A549 (cell line): ENCODE measurements around the gene CTCF. TPM values are rescaled to one million over a fixed set of nuclear protein-coding genes. Genes with fewer than 3 reads are reported as not detected.

Source experiments
- ATAC-seq, 2 experiments: fragments of 200-7000 bp in 1 of 2; fragments of >200 bp in 1 of 2; cut with Nextera tagmentation in 1 of 2; cut with Tn5 transposase in 1 of 2; 3 replicates each; pipeline versions ENCODE4 v1.8.0 to v1.9.1; 2018 to 2020; ENCODE audit warnings: mild to moderate bottlenecking in 1 of 2, moderate library complexity in 1 of 2
- CTCF ChIA-PET: fragments of 300-600 bp; sonication (Branson Sonifier 250); formaldehyde crosslinking; extraction: SDS; loops from one replicate; lab custom pipeline; 2021; ENCODE audit warnings: antibody characterized with exemption, inconsistent platforms; lab: Yijun Ruan, JAX
- POLR2A ChIA-PET: fragments of 350-600 bp; formaldehyde crosslinking; extraction: SDS; loops from one replicate; lab custom pipeline; 2021; ENCODE audit warnings: antibody characterized with exemption, inconsistent platforms; lab: Yijun Ruan, JAX
- DNase-seq, 2 experiments: peaks; one replicate each; pipeline versions ENCODE4 v3.0.0 to v3.0.0-alpha.2; 2011 to 2016; ENCODE audit warnings: low read depth in 1 of 2, low spot score in 1 of 2
- FAIRE-seq: peaks from 2 replicates; lab custom pipeline; 2011; peaks lifted over from hg19 to GRCh38; lab: Jason Lieb, UNC
- H3K27ac ChIP-seq, 2 experiments: fragments of >200 bp; sonication (Bioruptor Twin); formaldehyde crosslinking; 3 replicates each; pipeline ENCODE4 v1.5.1; 2016 to 2017
- H3K4me1 ChIP-seq: fragments of >200 bp; sonication (Bioruptor Twin); formaldehyde crosslinking; 3 replicates; pipeline ENCODE4 v1.6.1; 2016
- H3K4me2 ChIP-seq: fragments of >200 bp; sonication (Bioruptor Twin); formaldehyde crosslinking; 3 replicates; pipeline ENCODE4 v1.6.1; 2016
- H3K4me3 ChIP-seq: fragments of >200 bp; sonication (Bioruptor Twin); formaldehyde crosslinking; 3 replicates; pipeline ENCODE4 v1.5.1; 2016
- H3K9me3 ChIP-seq: fragments of >200 bp; sonication (Bioruptor Twin); formaldehyde crosslinking; 3 replicates; pipeline ENCODE4 v1.6.1; 2016
- BCL3 ChIP-seq: fragments of >200 bp; sonication (Bioruptor Twin); formaldehyde crosslinking; IDR thresholded peaks from 3 replicates; pipeline ENCODE4 v1.6.1; 2016
- BHLHE40 ChIP-seq: IDR thresholded peaks from 2 replicates; pipeline ENCODE4 v1.6.1; 2012; ENCODE audit warnings: low read depth, low read length, inconsistent platforms
- CBX8 ChIP-seq: fragments of 200-600 bp; sonication (generic); IDR thresholded peaks from 2 replicates; pipeline ENCODE4 v1.6.1; 2016
- FOSL2 ChIP-seq, 2 experiments: fragments of 450-650 bp in 1 of 2; fragments of >200 bp in 1 of 2; sonication (Bioruptor Twin) in 1 of 2; formaldehyde crosslinking; IDR thresholded peaks; 2 replicates each; pipeline versions ENCODE4 v1.5.0 to v1.6.1; 2016 to 2020; ENCODE audit warnings: mild to moderate bottlenecking in 1 of 2, moderate library complexity in 1 of 2
- FOXS1 ChIP-seq: fragments of 250-450 bp; sonication (Bioruptor Pico); IDR thresholded peaks from 2 replicates; pipeline ENCODE4 v1.5.0; 2020; ENCODE audit warnings: mild to moderate bottlenecking, moderate library complexity
- HEYL ChIP-seq: fragments of 250-450 bp; sonication (Bioruptor Pico); IDR thresholded peaks from 2 replicates; pipeline ENCODE4 v1.8.0; 2021; ENCODE audit warnings: mild to moderate bottlenecking, moderate library complexity
- HOXB13 ChIP-seq: fragments of 250-450 bp; sonication (Bioruptor Pico); IDR thresholded peaks from 2 replicates; pipeline ENCODE4 v1.5.0; 2020; ENCODE audit warnings: low read depth, mild to moderate bottlenecking, moderate library complexity
- MAFK ChIP-seq: fragments of 450-650 bp; IDR thresholded peaks from 2 replicates; pipeline ENCODE4 v1.6.1; 2014; ENCODE audit not compliant: partially characterized antibody
- POLR2A ChIP-seq: IDR thresholded peaks from 2 replicates; pipeline ENCODE4 v1.6.1; 2012; ENCODE audit warnings: mild to moderate bottlenecking, low read length
- RAD21 ChIP-seq, 2 experiments: fragments of >200 bp in 1 of 2; sonication (Bioruptor Twin) in 1 of 2; formaldehyde crosslinking in 1 of 2; IDR thresholded peaks in 1 of 2; conservative IDR thresholded peaks in 1 of 2; 2 replicates in 1 of 2; 3 replicates in 1 of 2; pipeline ENCODE4 v1.6.1; 2012 to 2018; ENCODE audit warnings: inconsistent platforms in 1 of 2
- RARB ChIP-seq: fragments of 250-450 bp; sonication (Bioruptor Pico); IDR thresholded peaks from 2 replicates; pipeline ENCODE4 v1.8.0; 2021; ENCODE audit warnings: mild to moderate bottlenecking, moderate library complexity
- RFX5 ChIP-seq: fragments of 450-650 bp; IDR thresholded peaks from 2 replicates; pipeline ENCODE4 v1.7.1; 2014; ENCODE audit warnings: antibody characterized with exemption, mild to moderate bottlenecking, moderate library complexity
- RNF2 ChIP-seq: fragments of 200-600 bp; sonication (generic); IDR thresholded peaks from 2 replicates; pipeline ENCODE4 v1.6.1; 2016; ENCODE audit warnings: low read depth, mild to moderate bottlenecking, antibody characterized with exemption, moderate library complexity, borderline replicate concordance
- SMC3 ChIP-seq: fragments of >200 bp; sonication (Bioruptor Twin); formaldehyde crosslinking; IDR thresholded peaks from 3 replicates; pipeline ENCODE4 v1.6.1; 2018; ENCODE audit warnings: inconsistent platforms
- TP53 ChIP-seq: fragments of 250-450 bp; sonication (Bioruptor Pico); IDR thresholded peaks from 2 replicates; pipeline ENCODE4 v1.5.0; 2021; ENCODE audit warnings: mild to moderate bottlenecking, moderate library complexity
- ZC3H11A ChIP-seq: fragments of 450-650 bp; IDR thresholded peaks from 2 replicates; pipeline ENCODE4 v1.6.1; 2014; ENCODE audit warnings: antibody characterized with exemption, mild to moderate bottlenecking
- ZNF302 ChIP-seq: fragments of 250-450 bp; sonication (Bioruptor Pico); IDR thresholded peaks from 2 replicates; pipeline ENCODE4 v1.9.0; 2021; ENCODE audit warnings: inconsistent platforms, mild to moderate bottlenecking, moderate library complexity
- WGBS: methylation state at CpG from one replicate; pipeline ENCODE4 v1.1.6; 2017; ENCODE audit errors: missing lambda C conversion rate; 5-methylcytosine and 5-hydroxymethylcytosine counted together
- polyA plus RNA-seq, 4 experiments: library from polyadenylated mRNA; depleted of rRNA in 3 of 4; stranded (reverse); fragments of >200 nt; fragmentation: RNase III in 1 of 4; extraction: RNeasy Plus Mini Kit Qiagen cat#74134 plus additional on column Dnase treatment in 1 of 4; gene quantifications; 2 replicates in 3 of 4; 3 replicates in 1 of 4; pipeline ENCODE4 v1.2.3, GENCODE V29; 2011 to 2017
- TF ChIP-seq, protein P1 (sequence below): fragments of 200-600 bp; sonication (generic); IDR thresholded peaks from 2 replicates; pipeline ENCODE4 v1.6.1; 2016; ENCODE audit warnings: antibody characterized with exemption, mild to moderate bottlenecking, moderate library complexity
- TF ChIP-seq, protein P2 (sequence below): IDR thresholded peaks from 2 replicates; pipeline ENCODE4 v1.6.1; 2012

CTCF gene
- polyA plus RNA-seq, 2 of the 4 experiments (the other 2 are of a cell fraction): 42.5 to 58.4 TPM

GRCh38 chr16:67676516-67676915 lies 114.2 kb downstream of the CTCF start (continued):
- no peak for TF ChIP-seq BHLHE40
- TF ChIP-seq FOXS1: no peak

DNA sequence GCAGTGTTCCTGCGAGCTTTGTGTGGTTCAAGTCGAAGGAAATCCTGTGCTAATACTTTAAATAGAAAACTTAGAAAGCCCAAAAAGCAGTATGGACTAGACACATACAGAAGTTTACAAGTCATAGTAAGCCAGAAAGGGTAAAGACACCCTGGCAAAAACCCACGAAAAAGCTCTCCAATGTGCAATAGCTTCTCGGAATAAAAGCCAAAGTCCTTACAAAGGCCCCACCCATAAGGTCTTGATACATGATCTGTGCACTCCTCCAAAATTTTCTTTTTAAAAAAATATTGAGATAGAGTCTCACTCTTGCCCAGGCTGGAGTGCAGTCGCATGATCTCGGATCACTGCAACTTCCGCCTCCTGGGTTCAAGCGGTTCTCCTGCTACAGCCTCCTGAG lies 114.6 kb downstream of the CTCF start:
- POLR2A ChIA-PET: no interaction called here
- no peak for FAIRE-seq
- DNase-seq: no peak
- no peak for ATAC-seq
- H3K4me3 ChIP-seq: no peak overlapping the region
- no peak overlapping the region for H3K27ac ChIP-seq
- WGBS: 88% methylated on average over 8 of the region's 8 CpGs
- no peaks in the 10 kb centered on the region for H3K4me1 ChIP-seq
- TF ChIP-seq FOSL2 (IDR thresholded peaks at IDR 0.05) (no peak), FOSL2 (CRISPR knock-in tag; IDR thresholded peaks at IDR 0.05) (no peak), MAFK (no peak)
- TF ChIP-seq, all 56 proteins: peak for 0
- Histone ChIP-seq H3K9me3 (no peaks in the 10 kb centered on the region), H3K4me2 (no peak overlapping the region)
- CTCF ChIA-PET: interaction anchor here (0.6 to 16.7 kb wide), 7 partner anchors 9 to 294 kb away, joined by 3 to 174 read pairs (median 5); no protein-coding TSS in a partner anchor

- no peak for DNase-seq
- H3K27ac ChIP-seq: no peak overlapping the region
- 60% methylated on average over 1 of the region's 1 CpG for WGBS
- no peak overlapping the region for H3K4me3 ChIP-seq
- no peak for ATAC-seq
- TF ChIP-seq BCL3: no peak
- no peak for TF ChIP-seq HOXB13
- no peak for TF ChIP-seq TP53 (CRISPR knock-in tag)
- TF ChIP-seq, all 56 proteins: peak for 0
- Histone ChIP-seq H3K4me1 (no peaks in the 10 kb centered on the region), H3K9me3 (no peaks in the 10 kb centered on the region), H3K4me2 (no peak overlapping the region)
- POLR2A ChIA-PET: no interaction called here
- FAIRE-seq: no peak
- CTCF ChIA-PET: interaction anchor here (0.9 to 16.7 kb wide), 5 partner anchors 8 to 157 kb away, joined by 3 to 174 read pairs (median 5); partner anchors contain the start of gene CARMIL2
Measured at GRCh38 chr16:67677712-67678111, 115.4 kb downstream of the CTCF start.

DNA sequence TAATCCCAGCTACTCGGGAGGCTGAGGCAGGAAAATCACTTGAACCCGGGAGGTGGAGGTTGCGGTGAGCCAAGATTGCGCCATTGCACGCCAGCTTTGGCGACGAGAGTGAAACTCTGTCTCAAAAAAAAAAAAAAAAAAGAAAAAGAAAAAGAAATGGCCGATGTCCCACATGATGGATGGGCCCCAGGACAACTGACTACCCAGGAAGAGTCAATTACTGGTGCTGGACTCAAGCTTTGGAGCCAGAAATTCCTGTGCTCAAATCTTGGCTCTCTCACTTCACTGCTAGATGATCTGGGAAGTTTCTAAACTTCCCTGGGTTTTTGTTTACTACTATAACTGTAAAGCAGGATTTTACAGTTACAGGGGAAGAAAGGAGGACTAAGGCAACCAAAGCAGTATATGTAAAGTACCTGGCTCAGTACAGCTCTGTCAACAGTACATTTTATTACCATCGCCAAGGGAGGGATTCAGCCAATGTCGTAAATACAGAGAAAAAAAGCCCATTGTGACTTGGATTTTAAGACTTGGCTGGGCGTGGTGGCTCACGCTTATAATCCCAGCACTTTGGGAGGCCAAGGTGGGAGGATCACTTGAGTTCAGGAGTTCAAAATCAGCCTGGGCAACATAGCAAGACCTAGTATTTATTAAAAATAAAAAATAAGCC lies 116.2 kb downstream of the CTCF start:
- Histone ChIP-seq H3K27ac (no peak overlapping the region), H3K4me3 (no peak overlapping the region)
- POLR2A ChIA-PET: no interaction called here

More for the DNA sequence above, 116.2 kb downstream of the CTCF start:
- no peak for FAIRE-seq
- TF ChIP-seq RFX5 (no peak), RNF2 (no peak), RAD21 (conservative IDR thresholded peaks at IDR 0.05 in 1 of 2, IDR thresholded peaks at IDR 0.05 in 1 of 2) (no peak), BHLHE40 (no peak), ZC3H11A (no peak), POLR2A (no peak), CBX8 (no peak), ZNF302 (CRISPR knock-in tag) (no peak), HEYL (CRISPR knock-in tag) (no peak), MAFK (no peak), TP53 (CRISPR knock-in tag) (no peak), SMC3 (no peak), RARB (CRISPR knock-in tag) (no peak)
- TF ChIP-seq, protein P1, sequence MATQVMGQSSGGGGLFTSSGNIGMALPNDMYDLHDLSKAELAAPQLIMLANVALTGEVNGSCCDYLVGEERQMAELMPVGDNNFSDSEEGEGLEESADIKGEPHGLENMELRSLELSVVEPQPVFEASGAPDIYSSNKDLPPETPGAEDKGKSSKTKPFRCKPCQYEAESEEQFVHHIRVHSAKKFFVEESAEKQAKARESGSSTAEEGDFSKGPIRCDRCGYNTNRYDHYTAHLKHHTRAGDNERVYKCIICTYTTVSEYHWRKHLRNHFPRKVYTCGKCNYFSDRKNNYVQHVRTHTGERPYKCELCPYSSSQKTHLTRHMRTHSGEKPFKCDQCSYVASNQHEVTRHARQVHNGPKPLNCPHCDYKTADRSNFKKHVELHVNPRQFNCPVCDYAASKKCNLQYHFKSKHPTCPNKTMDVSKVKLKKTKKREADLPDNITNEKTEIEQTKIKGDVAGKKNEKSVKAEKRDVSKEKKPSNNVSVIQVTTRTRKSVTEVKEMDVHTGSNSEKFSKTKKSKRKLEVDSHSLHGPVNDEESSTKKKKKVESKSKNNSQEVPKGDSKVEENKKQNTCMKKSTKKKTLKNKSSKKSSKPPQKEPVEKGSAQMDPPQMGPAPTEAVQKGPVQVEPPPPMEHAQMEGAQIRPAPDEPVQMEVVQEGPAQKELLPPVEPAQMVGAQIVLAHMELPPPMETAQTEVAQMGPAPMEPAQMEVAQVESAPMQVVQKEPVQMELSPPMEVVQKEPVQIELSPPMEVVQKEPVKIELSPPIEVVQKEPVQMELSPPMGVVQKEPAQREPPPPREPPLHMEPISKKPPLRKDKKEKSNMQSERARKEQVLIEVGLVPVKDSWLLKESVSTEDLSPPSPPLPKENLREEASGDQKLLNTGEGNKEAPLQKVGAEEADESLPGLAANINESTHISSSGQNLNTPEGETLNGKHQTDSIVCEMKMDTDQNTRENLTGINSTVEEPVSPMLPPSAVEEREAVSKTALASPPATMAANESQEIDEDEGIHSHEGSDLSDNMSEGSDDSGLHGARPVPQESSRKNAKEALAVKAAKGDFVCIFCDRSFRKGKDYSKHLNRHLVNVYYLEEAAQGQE: no peak
- TF ChIP-seq, protein P2, sequence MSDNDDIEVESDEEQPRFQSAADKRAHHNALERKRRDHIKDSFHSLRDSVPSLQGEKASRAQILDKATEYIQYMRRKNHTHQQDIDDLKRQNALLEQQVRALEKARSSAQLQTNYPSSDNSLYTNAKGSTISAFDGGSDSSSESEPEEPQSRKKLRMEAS: no peak
- Histone ChIP-seq H3K9me3 (no peaks in the 10 kb centered on the region), H3K4me1 (no peaks in the 10 kb centered on the region), H3K4me2 (no peak overlapping the region)
- CTCF ChIA-PET: interaction anchor here (0.5 to 1.5 kb wide), 3 partner anchors 9 to 34 kb away, joined by 3 to 5 read pairs (median 3); partner anchors contain the start of gene CARMIL2
- ATAC-seq: no peak
- WGBS: 90% methylated on average over 12 of the region's 12 CpGs
- no peak for DNase-seq
